Astrocyte of the spinal cord (primary cell): ENCODE measurements around the gene ARHGEF3.
A peak's percentile ranks its signal among the peaks of the same experiment; 100 is the strongest.
"Not testable (repeated sequence)": the region's sequence is repeated elsewhere in the genome, so short reads cannot be mapped to it uniquely, and the experiment has no call there.

Experiments used
- DNase-seq: peaks from one replicate; pipeline ENCODE4 v3.0.0; 2011; ENCODE audit warnings: low read depth, low spot score
- H3K4me3 ChIP-seq: 2 replicates; pipeline ENCODE4 v1.5.1; 2011; ENCODE audit warnings: low read depth, mild to moderate bottlenecking, low read length, moderate library complexity
- in situ Hi-C: cut with HindIII; loops from 2 replicates; pipeline ENCODE4 v1.10.0; 2017; ENCODE audit warnings: low sequenced_read_pairs
- TF ChIP-seq, protein P1 (sequence below): IDR thresholded peaks from 2 replicates; pipeline ENCODE4 v1.5.1; 2012; ENCODE audit warnings: low read depth, mild to moderate bottlenecking, low read length, inconsistent platforms

Gene ARHGEF3

DNA sequence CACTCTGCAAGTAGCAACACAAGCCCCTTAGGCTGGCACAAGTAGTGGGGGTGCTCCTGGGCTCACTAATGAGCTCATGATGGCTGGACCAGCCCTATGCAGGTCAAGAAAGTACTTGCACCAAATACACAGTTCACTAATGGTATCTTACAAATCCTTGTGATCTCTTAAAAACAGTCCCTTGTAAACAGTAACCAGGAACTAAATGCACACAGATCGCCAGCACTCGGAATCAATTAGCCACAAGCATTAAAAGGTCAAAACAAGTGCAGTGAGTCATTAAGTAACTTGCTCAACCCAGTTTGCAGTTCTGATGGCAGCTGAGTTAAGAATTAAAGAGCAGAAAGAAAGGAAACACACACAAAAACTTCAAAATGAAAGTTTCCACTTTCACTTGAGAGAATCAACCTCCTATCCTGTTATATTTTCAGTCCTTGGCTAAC lies 43.2 kb downstream of the ARHGEF3 start:
- TF ChIP-seq, protein P1, sequence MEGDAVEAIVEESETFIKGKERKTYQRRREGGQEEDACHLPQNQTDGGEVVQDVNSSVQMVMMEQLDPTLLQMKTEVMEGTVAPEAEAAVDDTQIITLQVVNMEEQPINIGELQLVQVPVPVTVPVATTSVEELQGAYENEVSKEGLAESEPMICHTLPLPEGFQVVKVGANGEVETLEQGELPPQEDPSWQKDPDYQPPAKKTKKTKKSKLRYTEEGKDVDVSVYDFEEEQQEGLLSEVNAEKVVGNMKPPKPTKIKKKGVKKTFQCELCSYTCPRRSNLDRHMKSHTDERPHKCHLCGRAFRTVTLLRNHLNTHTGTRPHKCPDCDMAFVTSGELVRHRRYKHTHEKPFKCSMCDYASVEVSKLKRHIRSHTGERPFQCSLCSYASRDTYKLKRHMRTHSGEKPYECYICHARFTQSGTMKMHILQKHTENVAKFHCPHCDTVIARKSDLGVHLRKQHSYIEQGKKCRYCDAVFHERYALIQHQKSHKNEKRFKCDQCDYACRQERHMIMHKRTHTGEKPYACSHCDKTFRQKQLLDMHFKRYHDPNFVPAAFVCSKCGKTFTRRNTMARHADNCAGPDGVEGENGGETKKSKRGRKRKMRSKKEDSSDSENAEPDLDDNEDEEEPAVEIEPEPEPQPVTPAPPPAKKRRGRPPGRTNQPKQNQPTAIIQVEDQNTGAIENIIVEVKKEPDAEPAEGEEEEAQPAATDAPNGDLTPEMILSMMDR = no peak
- in situ Hi-C loops = no loop called here
- DNase-seq = peak; percentile 88
- no peak overlapping the region for H3K4me3 ChIP-seq

GRCh38 chr3:56758042-56758441 lies 43.7 kb downstream of the ARHGEF3 start:
- H3K4me3 ChIP-seq, DNase-seq, in situ Hi-C loops: not testable (repeated sequence)

GRCh38 chr3:56754741-56755417 lies 46.9 kb downstream of the ARHGEF3 start:
- no peak for DNase-seq
- in situ Hi-C loops = no loop called here
- H3K4me3 ChIP-seq = no peak overlapping the region
- TF ChIP-seq, protein P1 = no peak

DNA sequence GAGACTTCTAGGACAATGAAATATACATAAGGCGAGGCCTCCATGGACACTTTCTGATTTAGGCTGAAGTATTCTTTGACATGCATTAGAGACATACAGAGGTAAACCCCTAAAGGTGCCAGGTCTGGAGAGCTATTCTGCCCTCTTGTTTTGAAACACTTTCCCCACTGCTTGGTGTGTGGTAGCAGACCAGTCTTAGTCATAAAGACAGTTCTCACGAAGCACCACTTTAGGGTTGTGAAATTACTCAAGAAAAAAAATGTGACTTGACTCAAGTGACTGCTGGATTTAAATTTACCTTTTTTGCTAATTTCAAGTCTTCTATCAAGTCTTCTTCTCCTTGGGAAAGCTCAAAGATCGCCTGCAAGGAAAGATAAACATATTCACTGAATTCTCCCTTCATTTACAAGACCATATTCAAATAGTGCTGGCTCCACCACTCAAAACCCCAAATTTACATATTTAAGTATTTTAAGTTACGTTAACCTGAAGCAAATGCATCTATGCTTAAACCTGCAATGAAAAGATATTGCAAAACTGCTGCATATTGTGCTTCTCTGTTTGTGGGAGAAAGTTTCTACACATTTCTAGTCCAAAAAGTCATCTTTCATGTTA lies 48.4 kb downstream of the ARHGEF3 start:
- TF ChIP-seq, protein P1 = no peak

GRCh38 chr3:56751056-56751707 lies 50.6 kb downstream of the ARHGEF3 start:
- no peak for DNase-seq
- TF ChIP-seq, protein P1 = no peak
- in situ Hi-C loops = no loop called here
- H3K4me3 ChIP-seq = no peak overlapping the region

More for the DNA sequence above, 48.4 kb downstream of the ARHGEF3 start:
- in situ Hi-C loops = no loop called here
- H3K4me3 ChIP-seq = no peak overlapping the region
- DNase-seq = no peak

GRCh38 chr3:56748663-56749231 lies 53.0 kb downstream of the ARHGEF3 start:
- in situ Hi-C loops = no loop called here
- no peak for DNase-seq
- H3K4me3 ChIP-seq = no peak overlapping the region
- TF ChIP-seq, protein P1 = no peak
